ENCODE results near the gene VASP. TPM values are rescaled to one million over a fixed set of nuclear protein-coding genes. Genes with fewer than 3 reads are reported as not detected.

VASP gene
- total RNA-seq, 1 experiment from 2014 or later = 77.9 TPM

- no peak overlapping the region for H3K27ac ChIP-seq (ENCODE audit: low read length)
- peaks cover 35% of the 10 kb centered on the region for H3K36me3 ChIP-seq (ENCODE audit: insufficient read depth, low read length)
- no peak overlapping the region for H3K9ac ChIP-seq (ENCODE audit: low read length)
- no peaks in the 10 kb centered on the region for H3K27me3 ChIP-seq (ENCODE audit: low read length)
- H3K4me1 ChIP-seq (ENCODE audit: low read length) = no peaks in the 10 kb centered on the region
- no peaks in the 10 kb centered on the region for H4K20me1 ChIP-seq (ENCODE audit: insufficient read depth, low read depth, low read length)
- H3K79me2 ChIP-seq (ENCODE audit: low read length) = no peaks in the 10 kb centered on the region
- H3K4me2 ChIP-seq (ENCODE audit: low read depth, low read length, poor library complexity, severe bottlenecking) = no peak overlapping the region
- no peak overlapping the region for H2AFZ ChIP-seq (ENCODE audit: low read length)
- no peaks in the 10 kb centered on the region for H3K9me3 ChIP-seq (ENCODE audit: low read length)
- H3K9me2 ChIP-seq (replicated peaks; ENCODE audit: insufficient read depth, low read length) = no peaks in the 10 kb centered on the region
- H3K4me3 ChIP-seq (ENCODE audit: low read length) = no peak overlapping the region
- DNase-seq = no peak
Observed at GRCh38 chr19:45528744-45529419, 21.6 kb downstream of the VASP start.

- no peaks in the 10 kb centered on the region for H3K79me2 ChIP-seq (ENCODE audit: low read length)
- H3K4me2 ChIP-seq (ENCODE audit: low read depth, low read length, poor library complexity, severe bottlenecking) = no peak overlapping the region
- no peaks in the 10 kb centered on the region for H3K9me3 ChIP-seq (ENCODE audit: low read length)
- H2AFZ ChIP-seq (ENCODE audit: low read length) = no peak overlapping the region
- no peaks in the 10 kb centered on the region for H4K20me1 ChIP-seq (ENCODE audit: insufficient read depth, low read depth, low read length)
- H3K9ac ChIP-seq (ENCODE audit: low read length) = no peak overlapping the region
- no peak for DNase-seq
- no peak overlapping the region for H3K4me3 ChIP-seq (ENCODE audit: low read length)
- H3K36me3 ChIP-seq (ENCODE audit: insufficient read depth, low read length) = peaks cover 30% of the 10 kb centered on the region
- H3K9me2 ChIP-seq (replicated peaks; ENCODE audit: insufficient read depth, low read length) = no peaks in the 10 kb centered on the region
- H3K4me1 ChIP-seq (ENCODE audit: low read length) = no peaks in the 10 kb centered on the region
- no peaks in the 10 kb centered on the region for H3K27me3 ChIP-seq (ENCODE audit: low read length)
- H3K27ac ChIP-seq (ENCODE audit: low read length) = no peak overlapping the region
Observed at GRCh38 chr19:45529420-45529785, 22.1 kb downstream of the VASP start.

- no peak overlapping the region for H3K27ac ChIP-seq (ENCODE audit: low read length)
- no peaks in the 10 kb centered on the region for H3K9me3 ChIP-seq (ENCODE audit: low read length)
- no peak overlapping the region for H3K9ac ChIP-seq (ENCODE audit: low read length)
- no peaks in the 10 kb centered on the region for H3K27me3 ChIP-seq (ENCODE audit: low read length)
- H4K20me1 ChIP-seq (ENCODE audit: insufficient read depth, low read depth, low read length) = no peaks in the 10 kb centered on the region
- no peaks in the 10 kb centered on the region for H3K4me1 ChIP-seq (ENCODE audit: low read length)
- no peak overlapping the region for H3K4me3 ChIP-seq (ENCODE audit: low read length)
- no peak overlapping the region for H3K4me2 ChIP-seq (ENCODE audit: low read depth, low read length, poor library complexity, severe bottlenecking)
- peaks cover 15% of the 10 kb centered on the region for H3K36me3 ChIP-seq (ENCODE audit: insufficient read depth, low read length)
- no peak for DNase-seq
- no peaks in the 10 kb centered on the region for H3K9me2 ChIP-seq (replicated peaks; ENCODE audit: insufficient read depth, low read length)
- H2AFZ ChIP-seq (ENCODE audit: low read length) = no peak overlapping the region
- H3K79me2 ChIP-seq (ENCODE audit: low read length) = no peaks in the 10 kb centered on the region
Observed at GRCh38 chr19:45531349-45531748, 24.1 kb downstream of the VASP start.

GRCh38 chr19:45539459-45539858 lies 32.2 kb downstream of the VASP start:
- no peaks in the 10 kb centered on the region for H3K27me3 ChIP-seq (ENCODE audit: low read length)
- H3K27ac ChIP-seq (ENCODE audit: low read length) = no peak overlapping the region
- peaks cover 14% of the 10 kb centered on the region for H3K4me1 ChIP-seq (ENCODE audit: low read length)
- no peak overlapping the region for H3K9ac ChIP-seq (ENCODE audit: low read length)
- no peaks in the 10 kb centered on the region for H3K79me2 ChIP-seq (ENCODE audit: low read length)
- H2AFZ ChIP-seq (ENCODE audit: low read length) = no peak overlapping the region
- H3K4me3 ChIP-seq (ENCODE audit: low read length) = no peak overlapping the region
- H4K20me1 ChIP-seq (ENCODE audit: insufficient read depth, low read depth, low read length) = no peaks in the 10 kb centered on the region
- H3K4me2 ChIP-seq (ENCODE audit: low read depth, low read length, poor library complexity, severe bottlenecking) = no peak overlapping the region
- peaks cover 4% of the 10 kb centered on the region; the same call in 1 of the 2 replicates for H3K9me3 ChIP-seq (ENCODE audit: low read length)
- no peak for DNase-seq
- H3K9me2 ChIP-seq (replicated peaks; ENCODE audit: insufficient read depth, low read length) = no peaks in the 10 kb centered on the region
- no peaks in the 10 kb centered on the region for H3K36me3 ChIP-seq (ENCODE audit: insufficient read depth, low read length)

- no peaks in the 10 kb centered on the region for H3K9me2 ChIP-seq (replicated peaks; ENCODE audit: insufficient read depth, low read length)
- H3K9me3 ChIP-seq (ENCODE audit: low read length) = peaks cover 4% of the 10 kb centered on the region; the same call in 1 of the 2 replicates
- H3K36me3 ChIP-seq (ENCODE audit: insufficient read depth, low read length) = no peaks in the 10 kb centered on the region
- no peak for DNase-seq
- no peaks in the 10 kb centered on the region for H3K79me2 ChIP-seq (ENCODE audit: low read length)
- no peak overlapping the region for H2AFZ ChIP-seq (ENCODE audit: low read length)
- H3K27me3 ChIP-seq (ENCODE audit: low read length) = no peaks in the 10 kb centered on the region
- H3K4me2 ChIP-seq (ENCODE audit: low read depth, low read length, poor library complexity, severe bottlenecking) = no peak overlapping the region
- no peak overlapping the region for H3K27ac ChIP-seq (ENCODE audit: low read length)
- H3K4me1 ChIP-seq (ENCODE audit: low read length) = peaks cover 20% of the 10 kb centered on the region
- no peak overlapping the region for H3K4me3 ChIP-seq (ENCODE audit: low read length)
- no peaks in the 10 kb centered on the region for H4K20me1 ChIP-seq (ENCODE audit: insufficient read depth, low read depth, low read length)
- H3K9ac ChIP-seq (ENCODE audit: low read length) = no peak overlapping the region
Observed at GRCh38 chr19:45542234-45542668, 35.0 kb downstream of the VASP start.

GRCh38 chr19:45547211-45547770 lies 40.0 kb downstream of the VASP start:
- H3K4me2 ChIP-seq (ENCODE audit: low read depth, low read length, poor library complexity, severe bottlenecking) = no peak overlapping the region

GRCh38 chr19:45547965-45548609 lies 40.8 kb downstream of the VASP start:
- Histone ChIP-seq H3K9ac (ENCODE audit: low read length) (no peak overlapping the region), H4K20me1 (ENCODE audit: insufficient read depth, low read depth, low read length) (no peaks in the 10 kb centered on the region), H3K9me2 (replicated peaks; ENCODE audit: insufficient read depth, low read length) (no peaks in the 10 kb centered on the region), H3K36me3 (ENCODE audit: insufficient read depth, low read length) (no peaks in the 10 kb centered on the region), H3K79me2 (ENCODE audit: low read length) (no peaks in the 10 kb centered on the region), H3K9me3 (ENCODE audit: low read length) (no peaks in the 10 kb centered on the region), H3K4me2 (ENCODE audit: low read depth, low read length, poor library complexity, severe bottlenecking) (no peak overlapping the region), H2AFZ (ENCODE audit: low read length) (no peak overlapping the region), H3K27me3 (ENCODE audit: low read length) (no peaks in the 10 kb centered on the region), H3K27ac (ENCODE audit: low read length) (no peak overlapping the region), H3K4me1 (ENCODE audit: low read length) (peaks cover 21% of the 10 kb centered on the region), H3K4me3 (ENCODE audit: low read length) (no peak overlapping the region)
- no peak for DNase-seq

More at GRCh38 chr19:45547211-45547770, 40.0 kb downstream of the VASP start:
- Histone ChIP-seq H3K4me3 (ENCODE audit: low read length) (no peak overlapping the region), H3K79me2 (ENCODE audit: low read length) (no peaks in the 10 kb centered on the region), H4K20me1 (ENCODE audit: insufficient read depth, low read depth, low read length) (no peaks in the 10 kb centered on the region), H3K9me3 (ENCODE audit: low read length) (no peaks in the 10 kb centered on the region), H3K9me2 (replicated peaks; ENCODE audit: insufficient read depth, low read length) (no peaks in the 10 kb centered on the region), H3K36me3 (ENCODE audit: insufficient read depth, low read length) (no peaks in the 10 kb centered on the region), H3K27ac (ENCODE audit: low read length) (peak overlapping the region; percentile 5; the same call in 1 of the 2 replicates), H3K27me3 (ENCODE audit: low read length) (no peaks in the 10 kb centered on the region), H3K4me1 (ENCODE audit: low read length) (peaks cover 23% of the 10 kb centered on the region), H3K9ac (ENCODE audit: low read length) (no peak overlapping the region), H2AFZ (ENCODE audit: low read length) (no peak overlapping the region)
- DNase-seq = no peak

- peaks cover under 1% of the 10 kb centered on the region for H3K4me1 ChIP-seq (ENCODE audit: low read length)
- no peaks in the 10 kb centered on the region for H3K9me2 ChIP-seq (replicated peaks; ENCODE audit: insufficient read depth, low read length)
- no peaks in the 10 kb centered on the region for H3K36me3 ChIP-seq (ENCODE audit: insufficient read depth, low read length)
- H3K9me3 ChIP-seq (ENCODE audit: low read length) = no peaks in the 10 kb centered on the region
- no peak overlapping the region for H3K4me3 ChIP-seq (ENCODE audit: low read length)
- H2AFZ ChIP-seq (ENCODE audit: low read length) = no peak overlapping the region
- H4K20me1 ChIP-seq (ENCODE audit: insufficient read depth, low read depth, low read length) = no peaks in the 10 kb centered on the region
- no peak overlapping the region for H3K9ac ChIP-seq (ENCODE audit: low read length)
- peaks cover 11% of the 10 kb centered on the region for H3K79me2 ChIP-seq (ENCODE audit: low read length)
- DNase-seq = no peak
- no peak overlapping the region for H3K4me2 ChIP-seq (ENCODE audit: low read depth, low read length, poor library complexity, severe bottlenecking)
- no peaks in the 10 kb centered on the region for H3K27me3 ChIP-seq (ENCODE audit: low read length)
- no peak overlapping the region for H3K27ac ChIP-seq (ENCODE audit: low read length)
Observed at GRCh38 chr19:45553464-45553863, 46.2 kb downstream of the VASP start.
